MM.1S (cell line): ENCODE results near the gene RTN3.

Source experiments
- EZH2 ChIP-seq: fragments of 300-600 bp; sonication (generic); optimal IDR thresholded peaks from 2 replicates; pipeline ENCODE3; 2017; ENCODE audit warnings: low read depth, mild to moderate bottlenecking, antibody characterized with exemption, low read length, mixed read lengths
- TF ChIP-seq, protein P1 (sequence below): fragments of 300-600 bp; sonication (generic); IDR thresholded peaks from 2 replicates; pipeline ENCODE4 v1.5.1; 2016; ENCODE audit warnings: antibody characterized with exemption, low read length, mixed read lengths

DNA sequence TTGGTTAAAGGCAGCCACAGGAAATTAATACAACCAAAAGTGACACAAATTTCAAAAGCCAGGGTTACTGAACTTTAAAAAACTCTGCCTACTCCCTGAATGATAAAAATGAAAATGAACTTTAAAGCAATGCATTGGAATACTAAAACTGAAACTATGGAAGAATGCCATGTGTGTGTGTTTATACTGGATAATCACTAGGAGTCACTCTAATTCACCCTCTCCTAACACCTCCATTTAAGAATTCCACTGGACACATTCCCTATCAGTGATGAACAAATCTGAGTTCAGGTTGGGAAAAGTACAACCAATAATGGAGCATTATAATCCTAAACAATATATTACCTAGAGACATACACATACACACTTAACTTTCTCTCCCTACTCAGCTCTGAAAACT is 39.6 kb upstream of the RTN3 start:
- TF ChIP-seq, protein P1, sequence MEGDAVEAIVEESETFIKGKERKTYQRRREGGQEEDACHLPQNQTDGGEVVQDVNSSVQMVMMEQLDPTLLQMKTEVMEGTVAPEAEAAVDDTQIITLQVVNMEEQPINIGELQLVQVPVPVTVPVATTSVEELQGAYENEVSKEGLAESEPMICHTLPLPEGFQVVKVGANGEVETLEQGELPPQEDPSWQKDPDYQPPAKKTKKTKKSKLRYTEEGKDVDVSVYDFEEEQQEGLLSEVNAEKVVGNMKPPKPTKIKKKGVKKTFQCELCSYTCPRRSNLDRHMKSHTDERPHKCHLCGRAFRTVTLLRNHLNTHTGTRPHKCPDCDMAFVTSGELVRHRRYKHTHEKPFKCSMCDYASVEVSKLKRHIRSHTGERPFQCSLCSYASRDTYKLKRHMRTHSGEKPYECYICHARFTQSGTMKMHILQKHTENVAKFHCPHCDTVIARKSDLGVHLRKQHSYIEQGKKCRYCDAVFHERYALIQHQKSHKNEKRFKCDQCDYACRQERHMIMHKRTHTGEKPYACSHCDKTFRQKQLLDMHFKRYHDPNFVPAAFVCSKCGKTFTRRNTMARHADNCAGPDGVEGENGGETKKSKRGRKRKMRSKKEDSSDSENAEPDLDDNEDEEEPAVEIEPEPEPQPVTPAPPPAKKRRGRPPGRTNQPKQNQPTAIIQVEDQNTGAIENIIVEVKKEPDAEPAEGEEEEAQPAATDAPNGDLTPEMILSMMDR, result no peak
- TF ChIP-seq EZH2, result no peak
